Transverse colon (tissue), 4 donors: Measurements from ENCODE around the gene ESRRG. TPM values are rescaled to one million over a fixed set of nuclear protein-coding genes. Genes with fewer than 3 reads are reported as not detected.
A peak's percentile ranks its signal among the peaks of the same experiment; 100 is the strongest.

Experiments
- DNase-seq: peaks from one replicate; pipeline ENCODE4 v3.0.0-alpha.2; 2019
- H3K27ac ChIP-seq, 4 donors: fragments of 200-600 bp; sonication (generic); 2 replicates each; pipeline ENCODE4 v1.5.1; 2016 to 2018; ENCODE audit warnings: inconsistent platforms in 4 of 4
- H3K27me3 ChIP-seq: fragments of 200-600 bp; sonication (generic); 2 replicates; pipeline ENCODE4 v1.5.1; 2017; ENCODE audit warnings: inconsistent platforms
- H3K36me3 ChIP-seq, 4 donors: fragments of 200-600 bp; sonication (generic); 2 replicates each; pipeline ENCODE4 v1.5.1; 2017 to 2019; ENCODE audit warnings: inconsistent platforms in 4 of 4
- H3K4me1 ChIP-seq, 4 donors: fragments of 200-600 bp; sonication (generic); 2 replicates each; pipeline ENCODE4 v1.5.1; 2017 to 2020; ENCODE audit warnings: inconsistent platforms in 4 of 4
- H3K4me3 ChIP-seq, 4 donors: fragments of 200-600 bp; sonication (generic); 1 replicate in 1 of 4; 2 replicates in 3 of 4; pipeline versions ENCODE4 v1.5.1 to v1.6.1; 2017 to 2019; ENCODE audit warnings: inconsistent platforms in 4 of 4
- H3K9me3 ChIP-seq, 2 donors: fragments of 200-600 bp; sonication (generic); 2 replicates each; pipeline ENCODE4 v1.5.1; 2017 to 2019; ENCODE audit warnings: inconsistent platforms in 2 of 2
- EP300 ChIP-seq: sonication (generic); formaldehyde crosslinking; IDR thresholded peaks from one replicate; pipeline ENCODE4 v1.6.1; 2017; ENCODE audit warnings: antibody characterized with exemption, low read depth
- POLR2A ChIP-seq: fragments of 450-650 bp; IDR thresholded peaks from one replicate; pipeline ENCODE4 v1.6.1; 2016; ENCODE audit warnings: antibody characterized with exemption, mild to moderate bottlenecking, moderate library complexity
- POLR2AphosphoS5 ChIP-seq, 3 donors: sonication (generic); formaldehyde crosslinking; IDR thresholded peaks; one replicate each; pipeline ENCODE4 v1.6.1; 2016; ENCODE audit warnings: antibody characterized with exemption in 3 of 3
- WGBS, 2 donors: methylation state at CpG; one replicate each; pipeline ENCODE4 v1.1.5; 2018; ENCODE audit warnings: low coverage in 1 of 2; 5-methylcytosine and 5-hydroxymethylcytosine counted together
- in situ Hi-C, 4 donors: fragments of 200-750 bp; cut with MboI; loops; one replicate each; pipeline versions ENCODE4 v1.15.0 to v1.15.1; 2017; ENCODE audit warnings: low sequenced_read_pairs in 3 of 4, low pct_ligation_motif_present in 1 of 4, low pct_unique_long_range_greater_than_20kb in 1 of 4
- intact Hi-C: fragments of 100-400 bp; cut with DNase I; formaldehyde crosslinking; loops from one replicate; pipeline ENCODE4 v1.15.1; 2023; ENCODE audit warnings: low total_unique reads
- total RNA-seq, 4 donors: library from RNA; depleted of rRNA; stranded (reverse); fragments of >200 nt; gene quantifications; one replicate each; pipeline ENCODE4 v1.1.0, GENCODE V29; 2016
- TF ChIP-seq, protein P1 (sequence below), 5 experiments: fragments of 200-600 bp in 3 of 5; fragments of 450-650 bp in 2 of 5; sonication (generic) in 3 of 5; IDR thresholded peaks; 1 replicate in 2 of 5; 2 replicates in 3 of 5; pipeline ENCODE4 v1.5.1; 2016 to 2017; ENCODE audit warnings: antibody characterized with exemption in 5 of 5, inconsistent platforms in 3 of 5, mild to moderate bottlenecking in 2 of 5, moderate library complexity in 1 of 5

ESRRG gene
- total RNA-seq, 4 donors from 2014 or later: 0.20 to 1.5 (median 0.50) TPM

DNA sequence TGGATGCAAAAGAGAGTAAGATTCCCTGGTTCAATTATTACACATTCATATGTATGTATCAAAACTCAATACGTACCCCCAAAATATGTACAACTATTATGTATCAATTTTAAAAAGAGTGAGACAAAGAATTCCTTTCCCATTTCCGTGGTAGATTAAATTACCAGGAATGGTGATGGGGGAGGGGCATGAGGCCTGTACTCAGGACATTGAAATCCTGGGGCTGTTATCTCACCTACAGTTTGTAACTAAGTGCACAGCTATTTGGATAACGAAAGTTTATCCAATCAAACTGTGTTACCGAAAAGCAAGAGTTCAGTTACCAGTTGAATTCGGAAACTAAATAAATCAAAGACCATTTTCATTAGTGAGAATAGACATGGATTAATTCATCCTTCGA, 8.3 kb upstream of the ESRRG start:
- Histone ChIP-seq H3K27me3 (no peaks in the 10 kb centered on the region), H3K4me3 (no peak overlapping the region), H3K4me1 (no peaks in the 10 kb centered on the region), H3K36me3 (no peaks in the 10 kb centered on the region), H3K9me3 (no peaks in the 10 kb centered on the region), H3K27ac (no peak overlapping the region)
- TF ChIP-seq EP300: no peak
- no peak for TF ChIP-seq POLR2AphosphoS5 (IDR thresholded peaks at IDR 0.05)
- no peak for TF ChIP-seq POLR2A
- TF ChIP-seq, protein P1, sequence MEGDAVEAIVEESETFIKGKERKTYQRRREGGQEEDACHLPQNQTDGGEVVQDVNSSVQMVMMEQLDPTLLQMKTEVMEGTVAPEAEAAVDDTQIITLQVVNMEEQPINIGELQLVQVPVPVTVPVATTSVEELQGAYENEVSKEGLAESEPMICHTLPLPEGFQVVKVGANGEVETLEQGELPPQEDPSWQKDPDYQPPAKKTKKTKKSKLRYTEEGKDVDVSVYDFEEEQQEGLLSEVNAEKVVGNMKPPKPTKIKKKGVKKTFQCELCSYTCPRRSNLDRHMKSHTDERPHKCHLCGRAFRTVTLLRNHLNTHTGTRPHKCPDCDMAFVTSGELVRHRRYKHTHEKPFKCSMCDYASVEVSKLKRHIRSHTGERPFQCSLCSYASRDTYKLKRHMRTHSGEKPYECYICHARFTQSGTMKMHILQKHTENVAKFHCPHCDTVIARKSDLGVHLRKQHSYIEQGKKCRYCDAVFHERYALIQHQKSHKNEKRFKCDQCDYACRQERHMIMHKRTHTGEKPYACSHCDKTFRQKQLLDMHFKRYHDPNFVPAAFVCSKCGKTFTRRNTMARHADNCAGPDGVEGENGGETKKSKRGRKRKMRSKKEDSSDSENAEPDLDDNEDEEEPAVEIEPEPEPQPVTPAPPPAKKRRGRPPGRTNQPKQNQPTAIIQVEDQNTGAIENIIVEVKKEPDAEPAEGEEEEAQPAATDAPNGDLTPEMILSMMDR (IDR thresholded peaks at IDR 0.05): no peak
- in situ Hi-C loops: no loop called here
- WGBS, 2 donors: 79 to 86% methylated on average over 6 of the region's 6 CpGs
- DNase-seq: no peak
- intact Hi-C loops: no loop called here

- H3K27me3 ChIP-seq: peaks cover 25% of the 10 kb centered on the region
- H3K4me1 ChIP-seq: peaks cover 0 to 18% (median 9%) of the 10 kb centered on the region in 4 donors
- in situ Hi-C loops (no loop called here), intact Hi-C loops (no loop called here)
- H3K27ac ChIP-seq: no peak overlapping the region
- no peak overlapping the region for H3K4me3 ChIP-seq
- no peak for DNase-seq
- no peaks in the 10 kb centered on the region for H3K36me3 ChIP-seq
- no peak for TF ChIP-seq POLR2AphosphoS5 (IDR thresholded peaks at IDR 0.05)
- TF ChIP-seq, protein P1 (IDR thresholded peaks at IDR 0.05): no peak
- TF ChIP-seq EP300: no peak
- TF ChIP-seq POLR2A: no peak
- no peaks in the 10 kb centered on the region for H3K9me3 ChIP-seq
Measured at GRCh38 chr1:216726435-216726834, 3.2 kb upstream of the ESRRG start.

GRCh38 chr1:216722821-216723220, 408 bp downstream of the ESRRG start:
- 11% methylated on average over 6 of the region's 6 CpGs; no CpG with 5 or more reads in 1 of the 2 donors for WGBS, 2 donors
- no peaks in the 10 kb centered on the region for H3K36me3 ChIP-seq
- peaks cover 0 to 20% (median 9%) of the 10 kb centered on the region in 4 donors for H3K4me1 ChIP-seq
- TF ChIP-seq POLR2A: no peak
- TF ChIP-seq, protein P1 (IDR thresholded peaks at IDR 0.05): no peak
- TF ChIP-seq EP300: no peak
- TF ChIP-seq POLR2AphosphoS5 (IDR thresholded peaks at IDR 0.05): no peak
- intact Hi-C loops (no loop called here), in situ Hi-C loops (no loop called here)
- H3K27ac ChIP-seq: peak overlapping the region in 1 of 4 donors; percentile 28
- H3K9me3 ChIP-seq: no peaks in the 10 kb centered on the region
- no peak for DNase-seq
- H3K4me3 ChIP-seq: peak overlapping the region in 3 of 4 donors; percentile 36 to 57 (median 39)
- peaks cover 25% of the 10 kb centered on the region for H3K27me3 ChIP-seq

DNA sequence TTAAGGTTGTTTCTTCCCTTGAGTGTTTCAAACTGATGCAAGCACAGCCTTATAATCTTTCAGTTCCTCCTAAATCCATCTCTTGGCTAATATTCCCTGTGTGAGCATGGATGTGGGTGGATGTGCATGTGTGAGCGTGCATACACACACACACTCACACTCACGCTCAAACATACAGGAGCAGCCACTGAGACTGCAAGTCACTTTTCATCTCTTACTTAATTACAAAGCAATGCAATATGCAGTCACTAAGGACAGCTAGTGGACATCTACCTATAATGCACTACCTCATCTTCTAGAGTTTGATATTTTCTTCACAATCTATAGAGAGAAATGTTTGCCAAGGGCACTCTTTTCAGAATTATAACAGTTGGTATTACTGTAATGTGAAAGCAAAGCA, 1.4 kb downstream of the ESRRG start:
- TF ChIP-seq POLR2AphosphoS5 (IDR thresholded peaks at IDR 0.05): no peak
- TF ChIP-seq POLR2A: no peak
- TF ChIP-seq, protein P1 (IDR thresholded peaks at IDR 0.05): no peak
- TF ChIP-seq EP300: no peak
- no peak for DNase-seq
- H3K27me3 ChIP-seq: peaks cover 25% of the 10 kb centered on the region
- in situ Hi-C loops (no loop called here), intact Hi-C loops (no loop called here)
- H3K4me1 ChIP-seq: peaks cover 0 to 20% (median 9%) of the 10 kb centered on the region in 4 donors
- no peaks in the 10 kb centered on the region for H3K9me3 ChIP-seq
- no peak overlapping the region for H3K27ac ChIP-seq
- WGBS, 2 donors: 36% methylated on average over 2 of the region's 2 CpGs; no CpG with 5 or more reads in 1 of the 2 donors
- H3K36me3 ChIP-seq: no peaks in the 10 kb centered on the region
- no peak overlapping the region for H3K4me3 ChIP-seq
